Activated T-helper 2 cell treated with anti-CD3 and anti-CD28 coated beads, Interferon-gamma antibody, Interleukin-2, Interleukin-4, amounts not matched to agents 10 μg/mL and 5 μg/mL and 100 μg/mL, durations not matched to agents 14 hours and 24 hours and 36 hours (primary cell): ENCODE measurements around the gene CADM2. TPM values are rescaled to one million over a fixed set of nuclear protein-coding genes. Genes with fewer than 3 reads are reported as not detected.

Experiments used
- DNase-seq: peaks from one replicate; pipeline ENCODE4 v3.0.0; 2021; ENCODE audit warnings: low spot score
- H3K27ac Mint-ChIP-seq: one replicate; pipeline ENCODE4 v1.8.0; 2021; ENCODE audit warnings: mixed read lengths
- H3K27me3 Mint-ChIP-seq: one replicate; pipeline ENCODE4 v1.8.0; 2021; ENCODE audit warnings: low read depth, mixed read lengths
- H3K36me3 Mint-ChIP-seq: one replicate; pipeline ENCODE4 v1.8.0; 2021; ENCODE audit warnings: low read depth, mixed read lengths
- H3K4me1 Mint-ChIP-seq: one replicate; pipeline ENCODE4 v1.8.0; 2021; ENCODE audit warnings: low read depth, mixed read lengths
- H3K4me3 Mint-ChIP-seq: one replicate; pipeline ENCODE4 v1.8.0; 2021; ENCODE audit warnings: low read depth, mild to moderate bottlenecking, moderate library complexity, mixed read lengths
- H3K9me3 Mint-ChIP-seq: one replicate; pipeline ENCODE4 v1.8.0; 2021; ENCODE audit warnings: mixed read lengths
- intact Hi-C: fragments of 100-400 bp; cut with micrococcal nuclease; formaldehyde crosslinking; loops from one replicate; pipeline ENCODE4 v1.15.1; 2023
- total RNA-seq: library from RNA; stranded (reverse); gene quantifications from 2 replicates; pipeline ENCODE4 v1.2.3, GENCODE V29; 2022

CADM2 gene
- total RNA-seq, 1 donor from 2014 or later = not detected

- Mint-ChIP-seq H3K4me1 (no peaks in the 10 kb centered on the region), H3K27ac (no peak overlapping the region), H3K4me3 (no peak overlapping the region), H3K36me3 (no peaks in the 10 kb centered on the region), H3K9me3 (peaks cover 8% of the 10 kb centered on the region), H3K27me3 (no peaks in the 10 kb centered on the region)
- DNase-seq = no peak
- intact Hi-C loops = no loop called here
Observed at GRCh38 chr3:84991422-84991900, 32.7 kb downstream of the CADM2 start.

- Mint-ChIP-seq H3K9me3 (peaks cover 8% of the 10 kb centered on the region), H3K27me3 (no peaks in the 10 kb centered on the region), H3K4me1 (no peaks in the 10 kb centered on the region), H3K36me3 (no peaks in the 10 kb centered on the region), H3K27ac (no peak overlapping the region), H3K4me3 (no peak overlapping the region)
- intact Hi-C loops = no loop called here
- DNase-seq = no peak
Observed at GRCh38 chr3:84993956-84994355, 35.2 kb downstream of the CADM2 start.

GRCh38 chr3:84998545-84998944, 39.8 kb downstream of the CADM2 start:
- H3K4me1 Mint-ChIP-seq = no peaks in the 10 kb centered on the region
- intact Hi-C loops = no loop called here

GRCh38 chr3:85003479-85003878, 44.7 kb downstream of the CADM2 start:
- Mint-ChIP-seq H3K9me3 (peaks cover 9% of the 10 kb centered on the region), H3K4me3 (no peak overlapping the region), H3K36me3 (no peaks in the 10 kb centered on the region), H3K27me3 (no peaks in the 10 kb centered on the region), H3K27ac (no peak overlapping the region), H3K4me1 (no peaks in the 10 kb centered on the region)
- intact Hi-C loops = no loop called here
- DNase-seq = no peak

More at GRCh38 chr3:84998545-84998944, 39.8 kb downstream of the CADM2 start:
- H3K27me3 Mint-ChIP-seq = no peaks in the 10 kb centered on the region
- H3K36me3 Mint-ChIP-seq = no peaks in the 10 kb centered on the region
- H3K9me3 Mint-ChIP-seq = no peaks in the 10 kb centered on the region
- H3K27ac Mint-ChIP-seq = no peak overlapping the region
- H3K4me3 Mint-ChIP-seq = no peak overlapping the region
- DNase-seq = no peak

GRCh38 chr3:85004147-85004546, 45.4 kb downstream of the CADM2 start:
- intact Hi-C loops = no loop called here
- no peak overlapping the region for H3K4me3 Mint-ChIP-seq
- no peak overlapping the region for H3K27ac Mint-ChIP-seq
- H3K36me3 Mint-ChIP-seq = no peaks in the 10 kb centered on the region
- peaks cover 9% of the 10 kb centered on the region for H3K9me3 Mint-ChIP-seq
- no peak for DNase-seq
- no peaks in the 10 kb centered on the region for H3K27me3 Mint-ChIP-seq
- no peaks in the 10 kb centered on the region for H3K4me1 Mint-ChIP-seq

- no peaks in the 10 kb centered on the region for H3K4me1 Mint-ChIP-seq
- H3K27me3 Mint-ChIP-seq = no peaks in the 10 kb centered on the region
- no peaks in the 10 kb centered on the region for H3K36me3 Mint-ChIP-seq
- intact Hi-C loops = no loop called here
- H3K9me3 Mint-ChIP-seq = peaks cover 9% of the 10 kb centered on the region
- no peak for DNase-seq
- no peak overlapping the region for H3K27ac Mint-ChIP-seq
- no peak overlapping the region for H3K4me3 Mint-ChIP-seq
Observed at GRCh38 chr3:85005946-85006345, 47.2 kb downstream of the CADM2 start.

GRCh38 chr3:85007195-85008094, 48.7 kb downstream of the CADM2 start:
- no peaks in the 10 kb centered on the region for H3K27me3 Mint-ChIP-seq
- intact Hi-C loops = no loop called here

GRCh38 chr3:85020828-85021227, 62.0 kb downstream of the CADM2 start:
- H3K9me3 Mint-ChIP-seq = peaks cover 16% of the 10 kb centered on the region
- no peak overlapping the region for H3K4me3 Mint-ChIP-seq
- no peak for DNase-seq
- H3K27ac Mint-ChIP-seq = no peak overlapping the region
- no peaks in the 10 kb centered on the region for H3K27me3 Mint-ChIP-seq
- no peaks in the 10 kb centered on the region for H3K4me1 Mint-ChIP-seq
- intact Hi-C loops = no loop called here
- H3K36me3 Mint-ChIP-seq = no peaks in the 10 kb centered on the region

More at GRCh38 chr3:85007195-85008094, 48.7 kb downstream of the CADM2 start:
- no peak overlapping the region for H3K27ac Mint-ChIP-seq
- no peaks in the 10 kb centered on the region for H3K4me1 Mint-ChIP-seq
- H3K4me3 Mint-ChIP-seq = no peak overlapping the region
- H3K36me3 Mint-ChIP-seq = no peaks in the 10 kb centered on the region
- no peak for DNase-seq
- H3K9me3 Mint-ChIP-seq = peaks cover 9% of the 10 kb centered on the region

- intact Hi-C loops = no loop called here
- Mint-ChIP-seq H3K4me1 (no peaks in the 10 kb centered on the region), H3K36me3 (no peaks in the 10 kb centered on the region), H3K4me3 (no peak overlapping the region), H3K27me3 (no peaks in the 10 kb centered on the region), H3K9me3 (peaks cover 31% of the 10 kb centered on the region), H3K27ac (no peak overlapping the region)
- DNase-seq = no peak
Observed at GRCh38 chr3:85030052-85030451, 71.3 kb downstream of the CADM2 start.

GRCh38 chr3:85037203-85037602, 78.4 kb downstream of the CADM2 start:
- Mint-ChIP-seq H3K36me3 (no peaks in the 10 kb centered on the region), H3K9me3 (peaks cover 28% of the 10 kb centered on the region), H3K4me1 (no peaks in the 10 kb centered on the region), H3K27ac (no peak overlapping the region), H3K27me3 (no peaks in the 10 kb centered on the region), H3K4me3 (no peak overlapping the region)
- intact Hi-C loops = no loop called here
- no peak for DNase-seq

- intact Hi-C loops = no loop called here
- H3K27ac Mint-ChIP-seq = no peak overlapping the region
- peaks cover 20% of the 10 kb centered on the region for H3K9me3 Mint-ChIP-seq
Observed at GRCh38 chr3:85041001-85041400, 82.2 kb downstream of the CADM2 start.

GRCh38 chr3:85041562-85042055, 82.8 kb downstream of the CADM2 start:
- Mint-ChIP-seq H3K27me3 (no peaks in the 10 kb centered on the region), H3K9me3 (peaks cover 20% of the 10 kb centered on the region), H3K27ac (no peak overlapping the region), H3K4me1 (no peaks in the 10 kb centered on the region), H3K36me3 (no peaks in the 10 kb centered on the region), H3K4me3 (no peak overlapping the region)
- DNase-seq = no peak
- intact Hi-C loops = no loop called here

More at GRCh38 chr3:85041001-85041400, 82.2 kb downstream of the CADM2 start:
- Mint-ChIP-seq H3K27me3 (no peaks in the 10 kb centered on the region), H3K4me3 (no peak overlapping the region), H3K4me1 (no peaks in the 10 kb centered on the region), H3K36me3 (no peaks in the 10 kb centered on the region)
- no peak for DNase-seq

GRCh38 chr3:85050821-85051220, 92.0 kb downstream of the CADM2 start:
- Mint-ChIP-seq H3K27ac (no peak overlapping the region), H3K4me1 (no peaks in the 10 kb centered on the region), H3K27me3 (no peaks in the 10 kb centered on the region), H3K9me3 (peaks cover 21% of the 10 kb centered on the region), H3K36me3 (no peaks in the 10 kb centered on the region), H3K4me3 (no peak overlapping the region)
- DNase-seq = no peak
- intact Hi-C loops = no loop called here
